GM18505 (cell line): ENCODE measurements around the gene SULT1B1.

Experiments used
- ATAC-seq: cut with Tn5 transposase; IDR thresholded peaks from one replicate; pipeline ENCODE4 v1.9.1; 2021; ENCODE audit not compliant: unreplicated experiment
- POLR2A ChIP-seq: IDR thresholded peaks from 4 replicates; pipeline ENCODE4 v1.6.1; 2011; ENCODE audit warnings: borderline replicate concordance; ENCODE audit not compliant: insufficient read depth, insufficient read length; ENCODE audit errors: extremely low read depth

The SULT1B1 gene

GRCh38 chr4:69707807-69708206, 52.6 kb downstream of the SULT1B1 start:
- no peak for TF ChIP-seq POLR2A
- ATAC-seq, result no peak

GRCh38 chr4:69702201-69702600, 58.2 kb downstream of the SULT1B1 start:
- no peak for ATAC-seq
- no peak for TF ChIP-seq POLR2A

- TF ChIP-seq POLR2A, result no peak
- ATAC-seq, result no peak
Observed at GRCh38 chr4:69701696-69702095, 58.7 kb downstream of the SULT1B1 start.

DNA sequence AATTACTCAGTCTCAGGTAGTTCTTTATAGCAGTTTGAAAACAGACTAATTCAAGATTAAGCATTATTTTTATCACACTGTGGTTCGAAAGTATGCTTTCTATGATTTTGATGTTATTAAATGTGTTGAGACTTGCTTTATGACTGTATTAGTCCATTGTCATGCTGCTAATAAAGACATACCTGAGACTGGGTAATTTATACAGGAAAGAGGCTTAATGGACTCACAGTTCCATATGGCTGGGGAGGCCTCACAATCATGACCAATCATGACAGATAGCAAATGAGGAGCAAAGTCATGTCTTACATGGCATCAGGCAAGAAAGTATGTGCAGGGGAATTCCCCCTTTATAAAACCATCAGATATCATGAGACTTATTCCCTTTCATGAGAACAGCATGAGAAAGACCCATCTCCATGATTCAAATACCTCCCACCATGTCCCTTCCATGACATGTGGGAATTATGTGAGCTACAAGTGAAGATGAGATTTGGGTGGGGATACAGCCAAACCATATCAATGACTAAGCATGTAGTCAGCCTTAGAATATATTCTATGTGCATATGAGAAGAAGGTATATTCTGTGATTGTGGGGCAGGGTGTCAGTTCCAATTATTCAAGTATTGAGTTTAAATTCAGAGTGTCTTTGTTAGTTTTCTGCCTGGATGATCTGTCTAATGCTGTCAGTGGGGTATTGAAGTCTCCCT, 62.7 kb downstream of the SULT1B1 start:
- TF ChIP-seq POLR2A, result no peak
- ATAC-seq, result no peak

- no peak for TF ChIP-seq POLR2A
- ATAC-seq, result no peak
Observed at GRCh38 chr4:69689599-69689998, 70.8 kb downstream of the SULT1B1 start.

GRCh38 chr4:69684804-69685203, 75.6 kb downstream of the SULT1B1 start:
- ATAC-seq, result no peak
- TF ChIP-seq POLR2A, result no peak
